SH-SY5Y (cell line): ENCODE measurements around the gene EVA1B.

Source experiments
- GATA2 ChIP-seq: IDR thresholded peaks from 2 replicates; pipeline ENCODE4 v1.6.1; 2011; ENCODE audit warnings: mild to moderate bottlenecking, low read depth, low read length
- GATA3 ChIP-seq: IDR thresholded peaks from 2 replicates; pipeline ENCODE4 v1.6.1; 2011; ENCODE audit warnings: low read depth, mild to moderate bottlenecking, low read length, moderate library complexity

DNA sequence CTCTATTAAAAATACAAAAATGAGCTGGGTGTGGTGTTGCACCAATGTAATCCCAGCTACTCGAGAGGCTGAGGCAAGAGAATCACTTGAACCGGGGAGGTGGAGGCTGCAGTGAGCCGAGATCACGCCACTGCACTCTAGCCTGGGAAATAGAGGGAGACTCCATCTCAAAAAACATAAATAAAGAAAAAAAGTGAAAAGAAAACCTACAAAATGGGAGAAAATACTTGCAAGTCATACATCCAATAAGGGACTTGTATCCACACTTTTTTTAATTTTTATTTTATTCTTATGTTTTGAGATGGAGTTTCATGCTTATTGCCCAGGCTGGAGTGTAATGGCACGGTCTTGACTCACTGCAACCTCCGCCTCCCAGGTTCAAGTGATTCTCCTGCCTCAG lies 46.8 kb downstream of the EVA1B start:
- no peak for TF ChIP-seq GATA2
- no peak for TF ChIP-seq GATA3
